Endothelial cell of umbilical vein (primary cell): ENCODE measurements around the gene NOD1. TPM values are rescaled to one million over a fixed set of nuclear protein-coding genes. Genes with fewer than 3 reads are reported as not detected.
A peak's percentile ranks its signal among the peaks of the same experiment; 100 is the strongest.

Experiments used
- BruUV-seq: library from RNA; stranded (reverse); fragments of 400-500 nt; replicated peaks from 2 replicates; lab custom pipeline; 2021; lab: Mats Ljungman, UMichigan
- CTCF ChIA-PET: fragments of 300-600, 350-600 bp; sonication (Branson Sonifier 250); formaldehyde crosslinking; loops from one replicate; lab custom pipeline; 2021; ENCODE audit warnings: antibody characterized with exemption, inconsistent platforms; lab: Charles Lee
- POLR2A ChIA-PET: fragments of 300-600, 350-600 bp; sonication (Branson Sonifier 250); formaldehyde crosslinking; loops from one replicate; lab custom pipeline; 2021; ENCODE audit warnings: antibody characterized with exemption, inconsistent platforms; lab: Charles Lee
- DNase-seq: peaks from one replicate; pipeline ENCODE4 v3.0.0-alpha.2; 2011; ENCODE audit warnings: low read depth, low spot score
- FAIRE-seq: peaks from 2 replicates; lab custom pipeline; 2011; peaks lifted over from hg19 to GRCh38; lab: Jason Lieb, UNC
- H2AFZ ChIP-seq: 2 replicates; pipeline ENCODE4 v1.6.0; 2012; ENCODE audit warnings: low read depth, low read length, control low read depth, inconsistent platforms
- H3K27ac ChIP-seq: 2 replicates; pipeline ENCODE4 v1.5.1; 2011; ENCODE audit warnings: low read depth, mild to moderate bottlenecking, control low read depth, low read length, moderate library complexity; ENCODE audit not compliant: insufficient read depth
- H3K27me3 ChIP-seq, 2 experiments: 2 replicates each; pipeline versions ENCODE4 v1.6.0 to v1.6.1; 2011; ENCODE audit warnings: low read length in 2 of 2, mixed read lengths in 1 of 2; ENCODE audit not compliant: control insufficient read depth in 2 of 2, insufficient read depth in 2 of 2
- H3K36me3 ChIP-seq, 2 experiments: 2 replicates in 1 of 2; 3 replicates in 1 of 2; pipeline ENCODE4 v1.5.1; 2011; ENCODE audit warnings: low read length in 2 of 2, mild to moderate bottlenecking in 1 of 2, moderate library complexity in 1 of 2; ENCODE audit not compliant: control insufficient read depth in 2 of 2, insufficient read depth in 2 of 2; ENCODE audit errors: extremely low read depth in 1 of 2
- H3K4me1 ChIP-seq: 3 replicates; pipeline ENCODE4 v1.5.1; 2011; ENCODE audit warnings: mild to moderate bottlenecking, low read length; ENCODE audit not compliant: control insufficient read depth, insufficient read depth; ENCODE audit errors: extremely low read depth
- H3K4me2 ChIP-seq: 2 replicates; pipeline ENCODE4 v1.6.1; 2011; ENCODE audit warnings: low read length, control low read depth, mixed read lengths; ENCODE audit not compliant: insufficient read depth
- H3K4me3 ChIP-seq, 3 experiments: fragments of 200-600 bp in 1 of 3; sonication (generic), shearing (Covaris generic) in 1 of 3; replicated peaks in 1 of 3; 2 replicates each; pipeline ENCODE4 v1.5.1; 2011 to 2016; ENCODE audit warnings: control low read depth in 3 of 3, low read length in 3 of 3, mild to moderate bottlenecking in 2 of 3, inconsistent platforms in 1 of 3, low read depth in 1 of 3, moderate library complexity in 1 of 3; ENCODE audit not compliant: insufficient read depth in 1 of 3
- H3K79me2 ChIP-seq: 2 replicates; pipeline ENCODE4 v1.6.0; 2012; ENCODE audit warnings: low read length, inconsistent platforms; ENCODE audit not compliant: control insufficient read depth, insufficient read depth
- H3K9ac ChIP-seq: replicated peaks from 2 replicates; pipeline ENCODE3; 2011; ENCODE audit warnings: low read length, control low read depth; ENCODE audit not compliant: insufficient read depth; ENCODE audit errors: extremely low read depth
- H3K9me1 ChIP-seq: replicated peaks from 3 replicates; pipeline ENCODE4 v1.6.0; 2011; ENCODE audit warnings: mild to moderate bottlenecking, low read length; ENCODE audit not compliant: control insufficient read depth, insufficient read depth; ENCODE audit errors: extremely low read depth
- H3K9me3 ChIP-seq: replicated peaks from 2 replicates; pipeline ENCODE4 v1.5.1; 2012; ENCODE audit warnings: low read length, inconsistent platforms; ENCODE audit not compliant: control insufficient read depth, insufficient read depth
- H4K20me1 ChIP-seq: replicated peaks from 2 replicates; pipeline ENCODE3; 2011; ENCODE audit warnings: mild to moderate bottlenecking, low read length; ENCODE audit not compliant: control insufficient read depth, insufficient read depth; ENCODE audit errors: extremely low read depth
- EZH2 ChIP-seq: IDR thresholded peaks from 2 replicates; pipeline ENCODE4 v1.6.1; 2012; ENCODE audit warnings: borderline replicate concordance, low read depth, mild to moderate bottlenecking, moderate library complexity, low read length, inconsistent platforms; ENCODE audit not compliant: severe bottlenecking
- FOS ChIP-seq: IDR thresholded peaks from 2 replicates; pipeline ENCODE4 v1.6.1; 2011; ENCODE audit warnings: mild to moderate bottlenecking, low read length, moderate library complexity, borderline replicate concordance; ENCODE audit not compliant: insufficient read depth
- GATA2 ChIP-seq: IDR thresholded peaks from 2 replicates; pipeline ENCODE4 v1.7.0; 2011; ENCODE audit warnings: low read depth, mild to moderate bottlenecking, moderate library complexity, mixed read lengths, low read length; ENCODE audit not compliant: insufficient read length, insufficient read depth
- JUN ChIP-seq: IDR thresholded peaks from 2 replicates; pipeline ENCODE4 v1.6.1; 2011; ENCODE audit warnings: borderline replicate concordance, low read depth; ENCODE audit not compliant: insufficient read length, insufficient read depth
- MYC ChIP-seq: IDR thresholded peaks from one replicate; pipeline ENCODE4 v1.6.1; 2011; ENCODE audit warnings: mild to moderate bottlenecking, low read depth, low read length
- POLR2A ChIP-seq: IDR thresholded peaks from 2 replicates; pipeline ENCODE4 v1.6.1; 2012; ENCODE audit warnings: low read depth, mild to moderate bottlenecking, control low read depth, low read length
- POLR2AphosphoS5 ChIP-seq: IDR thresholded peaks from 2 replicates; pipeline ENCODE4 v1.6.1; 2012; ENCODE audit warnings: low read depth, mild to moderate bottlenecking, control low read depth, low read length, moderate library complexity; ENCODE audit not compliant: insufficient read depth
- dilution Hi-C: fragments of 300-500 bp; cut with MboI; formaldehyde crosslinking; loops from one replicate; pipeline ENCODE4 v1.15.0; 2019; ENCODE audit warnings: low sequenced_read_pairs; ENCODE audit not compliant: extremely low pct_ligation_motif_present
- intact Hi-C: fragments of 100-400 bp; cut with micrococcal nuclease; formaldehyde crosslinking; loops from one replicate; pipeline ENCODE4 v1.10.0; 2022
- polyA plus RNA-seq, 4 experiments: library from polyadenylated mRNA; depleted of rRNA in 3 of 4; stranded (reverse) in 3 of 4; unstranded in 1 of 4; fragments of >200 nt; gene quantifications; 2 replicates each; pipeline versions ENCODE4 v1.2.1 to v1.2.3, GENCODE V29; 2011 to 2012; ENCODE audit warnings: missing spikeins in 1 of 4
- total RNA-seq: library from RNA; stranded (reverse); gene quantifications from 2 replicates; pipeline ENCODE4 v1.2.3, GENCODE V29; 2021
- TF ChIP-seq, protein P1 (sequence below): IDR thresholded peaks from 2 replicates; pipeline ENCODE4 v1.6.1; 2011; ENCODE audit not compliant: insufficient read depth, insufficient read length
- TF ChIP-seq, protein P2 (sequence below), 2 donors: IDR thresholded peaks; 1 replicate in 1 of 2; 2 replicates in 1 of 2; pipeline ENCODE4 v1.5.1; 2011; ENCODE audit warnings: low read length in 2 of 2, mild to moderate bottlenecking in 2 of 2, moderate library complexity in 2 of 2, control low read depth in 1 of 2, inconsistent platforms in 1 of 2, low read depth in 1 of 2; ENCODE audit not compliant: insufficient read depth in 1 of 2; ENCODE audit errors: extremely low read depth in 1 of 2

The NOD1 gene
- total and polyA plus RNA-seq, 2 donors (not counting 3 experiments of a cell fraction or from before 2014, with no cell fraction given) = 22.1 to 39.2 TPM

GRCh38 chr7:30504301-30505173 lies 26.0 kb upstream of the NOD1 start, which contains the start of gene GGCT:
Gene GGCT (minus strand): TSS chr7:30504829. CDS start chr7:30504709, 120 bp downstream.
- TF ChIP-seq GATA2 (no peak), JUN (no peak), POLR2AphosphoS5 (peak; percentile 78), MYC (peak; percentile 1), FOS (no peak), POLR2A (peak; percentile 93), EZH2 (no peak)
- TF ChIP-seq, protein P1, sequence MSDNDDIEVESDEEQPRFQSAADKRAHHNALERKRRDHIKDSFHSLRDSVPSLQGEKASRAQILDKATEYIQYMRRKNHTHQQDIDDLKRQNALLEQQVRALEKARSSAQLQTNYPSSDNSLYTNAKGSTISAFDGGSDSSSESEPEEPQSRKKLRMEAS = no peak
- TF ChIP-seq, protein P2, sequence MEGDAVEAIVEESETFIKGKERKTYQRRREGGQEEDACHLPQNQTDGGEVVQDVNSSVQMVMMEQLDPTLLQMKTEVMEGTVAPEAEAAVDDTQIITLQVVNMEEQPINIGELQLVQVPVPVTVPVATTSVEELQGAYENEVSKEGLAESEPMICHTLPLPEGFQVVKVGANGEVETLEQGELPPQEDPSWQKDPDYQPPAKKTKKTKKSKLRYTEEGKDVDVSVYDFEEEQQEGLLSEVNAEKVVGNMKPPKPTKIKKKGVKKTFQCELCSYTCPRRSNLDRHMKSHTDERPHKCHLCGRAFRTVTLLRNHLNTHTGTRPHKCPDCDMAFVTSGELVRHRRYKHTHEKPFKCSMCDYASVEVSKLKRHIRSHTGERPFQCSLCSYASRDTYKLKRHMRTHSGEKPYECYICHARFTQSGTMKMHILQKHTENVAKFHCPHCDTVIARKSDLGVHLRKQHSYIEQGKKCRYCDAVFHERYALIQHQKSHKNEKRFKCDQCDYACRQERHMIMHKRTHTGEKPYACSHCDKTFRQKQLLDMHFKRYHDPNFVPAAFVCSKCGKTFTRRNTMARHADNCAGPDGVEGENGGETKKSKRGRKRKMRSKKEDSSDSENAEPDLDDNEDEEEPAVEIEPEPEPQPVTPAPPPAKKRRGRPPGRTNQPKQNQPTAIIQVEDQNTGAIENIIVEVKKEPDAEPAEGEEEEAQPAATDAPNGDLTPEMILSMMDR (IDR thresholded peaks at IDR 0.05; ENCODE audit: extremely low read depth in 1 of 2, insufficient read depth in 1 of 2, low read depth in 1 of 2, low read length in 2 of 2) = no peak
- peaks cover 15% of the 10 kb centered on the region for H3K4me1 ChIP-seq
- dilution Hi-C loops (no loop called here), intact Hi-C loops (loop anchor here (1.0 to 10.0 kb wide), 6 partner anchors 26 to 369 kb away; partner anchors contain the start of genes NOD1 and ZNRF2)
- no peaks in the 10 kb centered on the region for H3K9me3 ChIP-seq
- no peaks in the 10 kb centered on the region for H4K20me1 ChIP-seq
- H2AFZ ChIP-seq = peak within 1 kb of the TSS; percentile 95
- H3K9ac ChIP-seq = peak within 1 kb of the TSS; percentile 79
- FAIRE-seq (peak; percentile 100), DNase-seq (peak; percentile 99)
- no peaks in the 10 kb centered on the region for H3K27me3 ChIP-seq
- ChIA-PET CTCF (interaction anchor here (1.0 to 4.2 kb wide), 2 partner anchors 45 to 59 kb away, joined by 3 to 24 read pairs; no protein-coding TSS in a partner anchor), POLR2A (no interaction called here)
- H3K4me3 ChIP-seq = peak within 1 kb of the TSS; percentile 76 to 83 (median 78)
- H3K27ac ChIP-seq = peak within 1 kb of the TSS; percentile 54
- peak within 1 kb of the TSS; percentile 96 for H3K4me2 ChIP-seq
- H3K9me1 ChIP-seq = no peaks in the 10 kb centered on the region
- peaks cover 32% of the 10 kb centered on the region for H3K79me2 ChIP-seq
- no peaks in the 10 kb centered on the region for H3K36me3 ChIP-seq
- TSS peak; percentile 62 for BruUV-seq
